ENCODE data around the gene RCBTB2. TPM values are rescaled to one million over a fixed set of nuclear protein-coding genes. Genes with fewer than 3 reads are reported as not detected.

Gene RCBTB2
- total RNA-seq, 1 donor from 2014 or later = 15.3 TPM

DNA sequence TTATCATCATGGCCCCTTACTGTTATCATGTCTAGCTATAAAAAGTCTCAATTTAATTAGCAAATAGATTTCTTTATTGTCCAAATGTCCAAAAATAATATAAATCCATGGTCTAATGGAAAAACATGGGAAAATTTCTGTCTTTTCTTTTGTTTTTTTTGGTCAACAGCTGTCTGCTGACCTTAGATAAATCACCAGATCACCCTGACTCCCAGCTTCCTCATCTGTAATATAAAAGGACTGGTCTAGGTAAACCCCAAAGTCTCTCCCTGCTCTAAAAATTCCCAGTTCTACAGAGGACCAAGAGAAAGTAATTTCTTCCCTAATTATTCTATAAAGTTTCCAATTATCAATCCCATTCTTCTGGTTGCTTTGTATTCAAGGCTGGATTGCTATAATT lies 30.7 kb upstream of the RCBTB2 start:
- peak; percentile 31 to 84 for DNase-seq (ENCODE audit: low read depth in 2 of 2)

DNA sequence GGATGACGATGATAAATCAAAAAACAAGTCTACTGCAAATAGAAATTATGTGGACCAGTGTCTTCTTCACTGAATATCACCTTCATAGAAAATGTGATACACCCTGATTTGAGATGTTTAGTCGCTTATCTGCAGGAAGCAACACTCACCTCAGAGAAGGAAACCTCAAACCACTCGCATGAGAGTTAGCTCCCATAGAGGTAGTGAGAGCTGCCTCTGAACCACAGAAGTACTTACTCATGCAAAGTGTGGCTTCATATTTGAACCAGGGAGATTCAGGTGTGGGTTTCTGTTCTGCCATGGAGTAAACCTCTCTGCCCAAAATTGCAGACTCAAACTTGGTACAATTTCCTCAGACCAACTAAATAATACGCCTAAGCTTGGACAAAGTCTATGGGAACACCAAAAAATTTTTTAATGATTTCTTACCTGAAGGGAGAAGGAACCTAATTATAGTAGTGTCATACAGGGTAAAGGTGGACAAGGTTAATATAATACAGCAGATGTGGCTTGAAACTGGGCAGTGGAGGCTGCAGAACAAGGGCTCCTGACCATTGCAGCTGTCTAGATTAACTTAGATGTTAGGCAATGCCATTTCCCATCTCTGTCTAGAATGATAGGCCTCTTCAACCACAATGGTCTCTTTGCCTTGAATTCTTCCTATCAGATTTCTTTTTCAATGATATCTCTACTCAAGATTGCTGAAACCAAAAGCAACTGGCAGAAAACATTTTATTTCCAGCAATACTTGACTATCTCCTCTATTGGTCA lies 29.6 kb upstream of the RCBTB2 start:
- DNase-seq (ENCODE audit: low read depth in 2 of 2) = no peak

DNA sequence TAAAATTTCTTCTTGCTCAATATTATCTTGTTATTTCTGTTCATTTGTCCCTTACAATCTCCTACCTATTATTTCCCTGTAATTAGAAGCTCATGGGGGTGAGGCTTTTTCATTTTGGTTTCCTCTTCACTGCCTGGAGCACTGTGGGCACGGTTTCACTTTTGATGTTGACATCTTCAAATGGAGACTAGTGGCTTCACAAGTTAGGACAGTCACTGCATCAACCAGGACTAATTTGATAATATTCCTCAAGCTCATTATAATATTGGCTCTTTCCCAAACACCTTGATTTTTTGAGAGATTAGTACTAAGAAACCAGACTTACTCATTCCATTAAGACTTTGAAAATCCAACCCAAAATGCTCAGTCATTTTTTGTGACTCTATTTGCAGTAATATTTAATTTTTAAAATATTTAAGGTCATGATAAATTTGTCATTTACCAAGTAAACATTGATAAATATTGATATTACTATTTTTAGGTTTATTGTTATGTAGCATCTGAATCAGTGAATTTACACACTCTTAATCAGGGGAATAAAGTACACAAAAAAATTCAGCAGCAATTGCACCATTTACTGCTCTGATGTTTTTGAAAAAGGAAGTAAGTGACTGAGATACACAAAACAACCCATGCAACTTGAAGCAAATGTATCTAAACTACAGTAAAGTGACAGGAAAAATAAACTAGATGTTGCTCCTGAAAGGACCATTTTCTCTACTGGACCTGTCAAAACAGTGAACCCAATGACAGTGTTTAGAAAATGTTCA lies 28.8 kb upstream of the RCBTB2 start:
- DNase-seq (ENCODE audit: low read depth in 2 of 2) = no peak

DNA sequence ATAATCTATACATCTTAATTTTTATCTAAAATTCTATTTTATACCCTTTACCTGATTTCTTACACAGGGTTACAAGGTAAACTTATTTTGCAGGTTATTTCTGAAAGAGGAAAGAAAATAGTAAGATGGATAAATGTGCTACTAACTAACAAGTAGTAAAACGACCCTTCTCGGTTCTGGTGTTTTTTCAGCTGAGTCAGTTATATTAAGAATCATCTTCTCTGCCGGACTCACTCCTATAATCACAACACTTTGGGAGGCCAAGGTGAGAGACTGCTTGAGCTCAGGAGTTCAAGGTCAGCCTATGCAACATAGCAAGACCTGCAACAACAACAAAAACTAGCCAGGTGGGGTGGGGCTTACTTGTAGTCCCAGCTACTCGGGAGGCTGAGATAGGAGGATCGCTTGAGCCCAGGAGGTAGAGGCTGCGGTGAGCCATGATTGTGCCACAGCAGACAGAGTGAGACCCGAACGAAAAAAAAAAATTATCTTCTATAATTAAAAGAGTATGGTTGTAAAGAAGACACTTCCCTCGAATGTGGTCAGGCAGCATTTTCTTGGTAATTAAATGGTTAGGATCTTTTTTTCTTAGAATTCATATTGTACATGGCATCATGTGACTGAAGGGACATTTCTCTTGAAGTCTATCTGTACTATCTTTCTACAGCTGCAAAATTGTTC lies 27.9 kb upstream of the RCBTB2 start:
- no peak for DNase-seq (ENCODE audit: low read depth in 2 of 2)

DNA sequence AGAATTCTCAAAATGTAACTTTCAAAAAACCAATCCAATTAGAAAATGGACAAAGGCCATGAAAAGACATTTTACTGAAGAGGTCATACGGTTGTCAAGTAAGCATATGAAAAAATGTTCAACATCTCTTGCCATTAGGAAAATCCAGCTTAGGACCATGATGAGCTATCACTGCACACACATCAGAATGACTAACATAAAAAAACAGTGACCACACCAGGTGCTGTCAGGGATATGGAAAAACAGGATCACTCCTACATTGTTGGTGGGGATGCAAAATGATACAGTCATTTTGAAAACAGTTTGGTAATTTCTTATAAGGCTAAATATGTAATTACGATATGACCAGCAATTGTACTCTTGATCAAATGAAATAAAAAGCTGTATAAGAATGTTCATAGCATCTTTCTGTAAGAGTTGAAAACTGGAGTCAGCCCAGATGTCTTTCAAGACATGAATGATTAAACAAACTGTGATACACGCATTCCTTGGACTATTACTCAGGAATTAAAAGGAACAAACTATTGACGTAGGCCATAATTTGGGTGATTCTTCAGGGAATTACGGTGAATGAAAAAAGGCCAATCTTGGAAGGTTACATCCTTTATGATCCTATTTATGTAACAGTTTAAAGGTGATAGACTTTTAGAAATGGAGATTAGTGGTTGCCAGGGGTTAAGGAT lies 26.9 kb upstream of the RCBTB2 start:
- peak in 1 of 2 donors; percentile 29 for DNase-seq (ENCODE audit: low read depth in 2 of 2)

DNA sequence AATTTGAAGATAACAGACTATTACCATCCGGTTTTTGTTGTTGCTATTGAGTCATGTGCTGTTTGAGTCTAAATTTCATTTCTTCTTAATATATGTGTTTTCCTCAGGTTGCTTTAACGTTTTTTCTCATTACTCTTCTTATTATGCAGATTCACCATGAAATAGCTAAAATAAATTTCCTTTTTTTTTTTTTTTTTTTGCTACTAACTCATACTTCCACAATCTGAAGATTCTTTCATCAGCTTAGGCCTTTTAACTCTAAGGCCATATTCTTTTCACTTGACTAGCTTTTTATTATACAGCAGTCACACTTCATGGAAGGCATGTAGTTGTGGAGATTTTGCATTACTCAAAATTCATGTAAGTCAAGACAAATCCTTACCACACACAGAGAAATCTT lies 23.9 kb upstream of the RCBTB2 start:
- DNase-seq (ENCODE audit: low read depth in 2 of 2) = no peak

DNA sequence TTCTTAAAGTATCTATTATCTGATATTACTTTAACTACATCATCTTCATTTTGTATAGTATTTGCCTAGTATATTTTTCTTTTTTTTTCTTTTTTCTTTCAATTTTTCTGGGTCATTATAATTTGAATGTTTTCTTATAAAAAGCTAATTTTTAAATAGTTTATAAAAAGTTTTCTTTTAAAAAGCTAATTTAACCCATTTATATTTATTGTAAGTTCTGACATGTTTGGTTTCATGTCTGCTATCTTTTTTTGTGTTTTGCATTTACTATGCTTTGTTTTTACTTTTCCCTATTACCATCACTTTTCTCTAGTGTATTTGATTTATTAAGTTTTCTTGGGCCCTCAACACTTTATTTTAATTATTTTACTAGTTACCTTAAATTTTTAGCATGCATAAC lies 22.6 kb upstream of the RCBTB2 start:
- DNase-seq (ENCODE audit: low read depth in 2 of 2) = no peak

DNA sequence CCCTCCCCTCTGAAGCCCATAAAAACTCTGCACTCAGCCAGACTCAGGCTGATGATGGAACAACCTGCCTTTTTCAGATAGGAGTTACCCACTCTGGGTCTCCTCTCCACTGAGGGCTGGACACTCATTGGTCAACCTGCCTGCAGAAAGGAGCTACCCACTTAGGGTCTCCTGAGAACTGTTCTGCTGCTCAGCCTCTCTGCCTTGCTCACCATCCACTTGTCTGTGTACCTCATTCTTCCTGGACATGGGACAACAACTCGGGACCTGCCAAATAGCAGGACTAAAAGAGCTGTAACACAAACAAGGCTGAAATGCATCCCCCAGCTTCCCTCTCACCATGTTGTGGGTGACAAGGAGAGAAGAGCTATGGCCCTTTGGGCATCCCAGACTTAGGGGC lies 18.4 kb upstream of the RCBTB2 start:
- DNase-seq (ENCODE audit: low read depth in 2 of 2) = no peak

DNA sequence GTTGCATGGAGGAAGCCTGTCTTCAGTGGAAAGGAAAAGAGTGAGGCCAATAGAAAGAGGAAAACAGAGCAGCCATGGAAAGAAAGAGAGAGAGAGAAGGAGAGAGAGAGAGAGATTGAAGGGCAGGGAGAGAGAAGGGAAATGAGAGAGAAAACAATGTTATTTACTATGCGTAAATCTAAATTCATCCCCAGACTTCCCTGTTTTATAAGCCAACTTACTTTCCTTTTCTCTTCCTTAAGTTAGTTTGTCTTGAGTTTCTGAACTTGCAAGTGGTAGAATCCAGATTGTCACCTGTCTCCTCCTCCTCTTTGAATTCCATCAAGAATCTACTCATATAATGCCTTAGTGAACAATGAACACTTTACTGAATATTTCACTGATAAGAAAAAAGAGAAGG lies 16.8 kb upstream of the RCBTB2 start:
- no peak for DNase-seq (ENCODE audit: low read depth in 2 of 2)

DNA sequence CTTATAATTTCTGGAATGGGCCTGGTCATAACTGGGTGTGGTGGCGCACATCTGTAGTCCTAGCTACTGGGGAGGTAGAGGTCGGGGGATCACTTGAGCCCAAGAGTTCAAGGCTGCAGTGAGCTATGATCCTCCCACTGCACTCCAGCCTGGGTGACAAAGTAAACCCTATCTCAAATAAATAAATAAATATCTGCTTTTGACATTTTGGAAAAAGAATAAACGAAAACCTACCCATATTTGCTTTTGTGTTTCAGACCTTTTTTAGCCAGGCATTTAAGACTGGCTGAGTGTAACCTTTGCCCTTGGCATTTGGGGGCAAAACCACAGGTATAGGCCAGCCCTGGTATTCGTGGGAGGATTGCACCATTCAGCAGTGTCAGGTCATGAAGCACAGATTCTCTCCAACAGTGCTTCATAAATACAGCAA lies 14.8 kb upstream of the RCBTB2 start:
- no peak for DNase-seq (ENCODE audit: low read depth in 2 of 2)

DNA sequence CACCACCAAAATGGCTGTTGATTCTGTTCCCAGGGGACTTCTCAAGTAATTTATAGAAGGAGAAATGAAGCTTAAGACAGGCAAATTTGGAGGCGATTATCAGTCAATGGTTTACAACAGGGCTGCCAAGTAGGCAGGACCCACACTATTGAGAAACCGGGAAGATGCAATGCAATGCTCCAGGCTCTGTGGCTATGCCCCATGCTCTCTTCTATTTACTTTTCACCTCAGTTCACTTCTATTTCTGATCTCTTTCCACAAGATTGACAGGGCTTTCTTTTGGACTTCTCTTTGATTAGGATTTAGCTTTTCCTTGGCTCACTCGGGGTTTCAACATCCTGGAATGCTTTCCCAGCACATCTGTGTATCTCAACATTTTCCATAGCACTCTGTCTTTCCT lies 12.7 kb upstream of the RCBTB2 start:
- peak in 1 of 2 donors; percentile 26 for DNase-seq (ENCODE audit: low read depth in 2 of 2)

DNA sequence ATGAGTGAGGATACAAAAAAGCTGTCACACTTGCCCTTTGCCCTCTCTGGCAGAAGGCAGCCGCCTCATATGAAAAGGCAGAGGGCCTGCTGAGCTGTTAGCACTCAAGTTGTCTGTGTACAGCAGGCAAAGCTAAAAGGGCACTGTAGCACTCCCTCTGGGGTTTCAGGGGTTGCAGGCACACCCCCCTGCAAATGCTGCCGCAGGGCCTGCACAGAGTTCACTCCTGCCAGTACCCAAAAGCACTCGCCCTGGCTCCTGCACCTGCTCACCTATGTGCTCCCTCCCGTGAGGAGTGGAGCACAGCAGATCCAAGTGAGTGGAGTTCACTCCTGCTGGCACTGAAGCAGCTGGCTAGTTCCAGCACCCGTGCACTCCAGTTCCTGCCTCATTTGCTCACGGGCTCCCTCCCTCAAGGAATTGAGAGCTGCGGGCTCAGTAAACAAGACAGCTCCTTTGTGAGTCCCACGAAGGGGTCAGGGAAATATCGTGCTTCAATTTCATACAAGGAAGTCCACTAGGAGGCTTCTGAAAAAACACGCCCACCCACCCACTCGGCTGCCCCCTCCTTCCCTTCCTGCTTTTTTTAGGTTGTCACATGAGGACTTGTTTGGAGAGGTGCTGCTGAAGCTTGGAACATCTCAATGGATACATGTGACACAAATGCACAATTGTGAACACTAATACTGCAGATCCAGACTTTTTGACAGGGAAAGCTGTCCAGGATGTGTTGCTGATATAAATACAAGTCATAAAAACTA lies 9.9 kb upstream of the RCBTB2 start:
- peak; percentile 54 to 57 for DNase-seq (ENCODE audit: low read depth in 2 of 2)

DNA sequence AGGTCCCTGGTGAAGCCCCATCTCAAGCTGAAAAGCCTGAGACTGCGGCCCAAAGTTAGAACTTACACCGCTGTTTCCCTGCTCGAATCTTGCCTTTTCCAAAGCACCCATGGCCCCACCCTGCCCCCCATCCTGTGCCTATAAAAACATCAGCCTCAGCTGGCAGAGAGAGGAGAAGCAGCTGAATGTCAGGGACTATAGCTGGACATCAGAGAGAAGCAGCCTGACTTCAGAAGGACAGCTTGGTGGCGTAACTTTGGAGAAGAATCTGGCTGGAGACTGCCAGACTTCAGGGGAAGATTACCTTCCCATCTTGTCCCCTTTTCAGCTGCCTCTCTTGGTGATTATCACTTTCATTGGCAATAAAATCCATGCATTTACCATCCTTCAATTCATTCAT lies 9.3 kb upstream of the RCBTB2 start:
- DNase-seq (ENCODE audit: low read depth in 2 of 2) = no peak

DNA sequence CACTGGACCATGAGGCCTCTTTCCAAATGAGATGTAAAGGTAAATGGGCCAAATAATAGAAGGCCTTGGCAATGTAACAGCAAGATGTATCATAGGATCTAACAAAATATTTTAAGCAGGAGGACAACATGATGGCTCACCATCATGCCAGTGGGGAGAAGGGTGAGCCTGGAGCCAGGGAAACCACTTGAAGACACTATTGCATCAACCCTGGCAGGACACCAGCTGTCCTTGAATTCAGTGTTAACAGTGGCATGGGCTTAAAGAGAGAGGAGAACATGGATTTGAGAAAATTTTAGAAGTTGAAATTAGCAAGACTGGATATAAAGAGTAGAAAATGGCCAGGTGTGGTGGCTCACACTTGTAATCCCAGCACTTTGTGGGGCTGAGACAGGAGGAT lies 6.7 kb upstream of the RCBTB2 start:
- DNase-seq (ENCODE audit: low read depth in 2 of 2) = no peak

DNA sequence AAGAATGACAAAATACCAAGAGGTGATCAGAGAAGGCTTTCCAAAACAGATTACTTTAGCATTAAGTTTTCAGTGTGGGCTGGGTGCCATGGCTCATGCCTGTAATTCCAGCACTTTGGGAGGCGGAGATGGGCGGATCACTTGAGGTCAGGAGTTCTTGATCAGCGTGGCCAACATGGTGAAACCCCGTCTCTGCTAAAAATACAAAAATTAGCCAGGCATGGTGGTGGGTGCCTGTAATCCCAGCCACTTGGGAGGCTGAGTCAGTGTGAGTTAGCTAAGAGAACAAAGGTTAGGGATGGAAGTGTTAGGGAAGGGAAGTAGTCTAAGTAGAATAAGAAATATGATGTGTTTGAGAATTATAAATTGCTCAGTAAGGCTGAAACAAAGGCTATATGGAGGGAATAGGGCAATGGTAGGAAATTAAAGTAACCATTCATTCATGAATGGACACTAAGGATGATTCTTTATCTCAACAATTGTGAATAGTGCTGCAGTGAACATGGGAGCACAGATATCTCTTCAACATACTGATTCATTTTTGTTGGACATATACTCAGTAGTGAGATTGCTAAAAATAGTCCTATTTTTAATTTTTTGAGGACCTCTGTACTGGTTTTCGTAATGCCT lies 3.9 kb upstream of the RCBTB2 start:
- DNase-seq (ENCODE audit: low read depth in 2 of 2) = no peak

DNA sequence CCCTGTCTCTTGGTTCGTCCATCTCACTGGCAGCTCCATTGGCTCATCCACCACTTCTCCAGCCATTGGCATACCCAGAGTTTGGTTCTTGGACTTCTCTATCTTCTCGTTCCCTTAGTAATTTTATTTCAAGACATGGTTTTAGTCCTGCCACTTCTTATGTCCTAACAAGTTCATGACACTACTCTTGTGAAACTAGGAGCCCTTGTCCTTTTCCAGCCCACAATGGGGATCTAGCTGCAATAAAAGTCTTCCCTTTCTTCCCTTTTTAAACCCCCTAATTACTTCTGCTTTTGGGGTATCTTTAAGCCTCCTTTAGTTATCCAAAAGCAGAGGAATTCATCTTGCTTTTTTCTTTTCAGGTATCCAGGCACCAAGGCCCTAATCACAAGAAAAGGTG lies 2.9 kb upstream of the RCBTB2 start:
- no peak for DNase-seq (ENCODE audit: low read depth in 2 of 2)

DNA sequence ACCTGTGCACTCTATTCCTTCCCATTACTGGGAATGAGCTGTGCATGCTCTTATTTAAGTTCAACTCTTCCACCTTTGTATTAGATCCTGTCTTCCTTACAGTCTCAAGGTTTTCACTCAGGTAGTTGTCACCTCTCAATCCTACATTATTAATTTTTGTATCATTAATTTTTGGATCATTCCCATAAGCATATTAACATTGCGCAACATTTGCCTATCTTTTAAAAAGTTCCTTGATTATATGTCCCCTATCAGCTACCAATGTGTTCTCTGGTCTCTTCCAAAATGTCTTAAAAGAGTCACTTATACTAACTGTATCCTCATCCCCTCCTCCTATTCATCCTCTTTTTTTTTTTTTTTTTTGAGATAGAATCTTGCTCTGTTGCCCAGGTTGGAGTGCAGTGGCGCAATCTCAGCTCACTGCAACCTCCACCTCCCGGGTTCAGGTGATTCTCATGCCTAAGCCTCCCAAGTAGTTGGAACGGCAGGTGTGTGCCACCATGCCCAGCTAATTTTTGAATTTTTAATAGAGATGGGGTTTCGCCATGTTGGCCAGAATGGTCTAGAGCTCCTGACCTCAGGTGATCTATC lies 2.1 kb upstream of the RCBTB2 start:
- no peak for DNase-seq (ENCODE audit: low read depth in 2 of 2)

DNA sequence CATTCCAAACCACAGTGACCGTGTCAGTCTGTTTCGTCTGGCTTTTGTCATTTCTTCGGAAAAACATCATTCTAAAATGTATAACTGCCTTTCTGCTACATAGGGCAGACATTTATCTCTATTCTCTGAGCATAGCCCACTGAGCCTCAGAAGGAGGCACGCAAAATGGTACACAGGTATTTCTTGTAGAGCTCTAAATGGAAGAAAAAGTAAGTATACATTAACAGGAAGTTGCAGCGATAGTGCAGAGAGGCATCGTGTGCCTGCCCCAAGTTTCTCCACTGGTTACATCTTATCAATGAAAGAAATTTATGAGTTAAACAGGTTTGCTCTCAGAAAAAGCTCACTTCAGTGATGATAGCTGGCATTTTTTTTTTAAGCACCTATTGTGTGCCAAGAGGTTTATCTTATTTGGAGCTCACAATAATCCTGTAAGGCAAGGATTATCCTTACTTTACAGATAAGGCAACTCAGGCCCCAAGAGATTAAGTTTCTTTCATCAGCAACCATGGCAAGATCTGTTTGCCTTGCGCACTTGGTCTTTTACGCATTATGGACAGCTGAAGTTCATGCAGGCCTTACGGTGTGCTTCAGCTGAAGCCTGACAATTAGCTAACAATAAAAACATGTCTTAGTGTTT lies 1.2 kb upstream of the RCBTB2 start:
- DNase-seq (ENCODE audit: low read depth in 2 of 2) = no peak

DNA sequence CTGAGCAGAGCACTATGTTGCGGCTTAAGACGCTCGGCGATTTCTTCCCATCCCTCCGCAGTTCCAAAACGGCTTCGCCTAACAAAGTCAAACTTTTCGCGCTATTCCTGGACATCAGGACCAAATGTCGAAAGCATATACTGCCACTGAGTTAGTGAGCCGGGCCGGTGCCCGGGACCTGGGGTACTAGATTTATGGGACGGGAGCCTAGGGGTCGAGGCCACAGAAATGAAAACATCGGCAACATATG lies 699 bp downstream of the RCBTB2 start:
- DNase-seq (ENCODE audit: low read depth in 2 of 2) = peak in 1 of 2 donors; percentile 54

Measured in lung microvascular endothelial cell (primary cell).